NOMO-1 treated with DMSO at 0.1 percent for 48 hours (cell line): Measurements from ENCODE around the gene CEMP1.

ENCODE experiments used
- DNase-seq: peaks from one replicate; lab custom pipeline; 2025; ENCODE audit not compliant: unreplicated experiment; lab: John Stamatoyannopoulos, UW

Gene CEMP1

DNA sequence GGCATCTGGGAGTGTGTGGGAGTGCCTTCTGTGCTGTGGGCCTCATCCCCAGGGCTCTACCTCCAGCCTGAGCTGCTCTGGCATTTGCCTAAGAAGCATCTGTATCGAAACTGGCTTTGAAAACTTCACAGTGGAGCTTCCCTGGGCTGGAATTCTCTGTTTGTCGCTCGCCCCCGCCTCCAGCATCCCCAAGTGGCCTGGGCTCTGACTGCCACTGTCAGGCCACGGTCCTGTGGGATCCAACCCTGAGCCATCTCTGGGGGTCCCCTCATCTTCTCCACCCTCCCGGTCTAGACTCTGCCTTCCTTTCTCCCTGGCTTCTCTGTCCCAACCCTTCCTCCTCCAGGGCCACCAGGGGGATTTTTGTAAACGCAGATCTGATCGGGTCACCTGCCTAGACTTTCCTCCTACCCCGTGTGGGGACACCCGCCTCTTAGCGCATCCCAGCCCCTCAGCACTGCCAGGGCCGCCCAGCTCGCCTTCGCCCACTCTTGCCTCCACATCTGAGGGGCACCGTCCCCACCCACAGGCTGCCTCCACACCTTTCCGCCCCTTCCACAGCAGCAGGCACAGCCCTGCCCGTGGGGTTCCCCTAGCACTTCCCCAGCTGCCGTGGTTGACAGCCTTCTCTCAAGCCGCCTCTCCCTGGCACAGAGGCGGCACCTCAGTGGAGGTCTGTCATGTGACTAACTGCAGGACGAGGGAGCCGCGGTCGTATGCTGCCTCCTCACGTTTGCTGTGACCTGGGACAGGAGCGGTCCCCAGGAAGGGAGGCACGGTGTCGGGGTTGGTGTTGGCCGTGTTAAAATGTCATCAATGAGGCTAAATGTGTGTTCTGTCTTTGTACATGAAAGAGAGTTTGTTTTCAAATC is 44.3 kb downstream of the CEMP1 start:
- DNase-seq = no peak

DNA sequence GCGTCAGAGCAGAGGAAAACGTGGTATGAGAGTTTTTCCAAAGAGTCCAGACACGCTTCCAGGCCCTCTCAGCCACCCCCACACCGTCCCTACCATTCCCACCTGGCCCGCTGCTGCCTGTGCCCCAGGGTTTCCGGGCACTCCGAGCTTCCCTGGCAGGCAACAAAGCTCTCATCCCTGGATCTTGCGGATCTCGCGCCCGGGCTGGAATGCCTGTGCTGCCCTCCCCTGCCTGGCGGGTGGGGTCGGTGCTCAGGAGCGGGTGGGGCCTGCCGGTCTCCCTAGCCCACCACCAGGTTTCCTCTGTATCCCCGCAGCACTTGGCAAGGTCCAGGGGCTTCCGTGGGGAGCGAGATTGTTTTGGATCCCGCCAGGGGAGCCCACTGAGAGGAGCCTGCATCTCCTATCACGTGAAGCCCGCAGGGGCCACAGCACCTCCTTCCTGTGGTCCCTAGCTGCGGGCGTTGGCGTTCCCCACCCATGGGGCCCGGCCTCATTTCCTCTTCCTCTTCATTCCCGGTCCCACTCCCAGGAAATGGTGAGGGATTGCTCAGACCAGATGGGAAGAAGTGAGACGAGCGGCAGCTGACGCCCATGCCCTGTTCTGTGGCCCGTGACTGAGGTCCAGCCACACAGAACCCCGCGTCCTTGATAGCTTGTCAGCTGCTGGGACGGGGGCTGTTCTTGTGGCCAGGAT is 45.2 kb downstream of the CEMP1 start:
- DNase-seq = no peak

GRCh38 chr16:2484898-2485508 is 46.2 kb downstream of the CEMP1 start:
- no peak for DNase-seq

- no peak for DNase-seq
These were observed 47.0 kb downstream of the CEMP1 start for GRCh38 chr16:2483939-2484897.

GRCh38 chr16:2482708-2483534 is 48.3 kb downstream of the CEMP1 start:
- no peak for DNase-seq

DNA sequence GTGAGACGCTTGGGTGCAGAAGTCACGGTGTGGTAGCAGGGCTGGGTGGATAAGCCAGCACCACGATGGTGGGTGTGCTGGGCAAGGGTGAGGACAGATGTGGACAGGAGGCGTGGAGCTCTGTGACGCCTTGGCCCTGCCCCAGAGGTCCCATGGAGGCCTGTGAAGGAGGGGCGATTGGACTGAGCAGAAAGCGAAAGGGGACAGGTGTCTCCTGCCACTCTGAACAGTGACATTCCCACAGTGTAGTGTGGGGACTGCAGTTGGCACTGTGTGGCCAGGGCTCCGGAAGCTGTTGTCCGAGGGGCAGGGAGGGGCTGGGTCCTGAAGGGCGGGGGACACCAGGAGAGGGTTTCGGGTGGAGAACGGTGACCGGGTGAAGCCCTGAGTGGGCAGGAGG is 49.0 kb downstream of the CEMP1 start:
- no peak for DNase-seq

- no peak for DNase-seq
These were observed 49.5 kb downstream of the CEMP1 start for GRCh38 chr16:2481676-2482075.

GRCh38 chr16:2480948-2481347 is 50.3 kb downstream of the CEMP1 start:
- no peak for DNase-seq
